ENCODE results near the gene RFX5. TPM values are rescaled to one million over a fixed set of nuclear protein-coding genes. Genes with fewer than 3 reads are reported as not detected.

The RFX5 gene
- total RNA-seq, 2 experiments from 2014 or later: 55.6 to 55.7 TPM

GRCh38 chr1:151334822-151335221 lies 12.2 kb downstream of the RFX5 start:
- TF ChIP-seq CTCF (IDR thresholded peaks at IDR 0.05): no peak
- no peak for ATAC-seq

GRCh38 chr1:151327903-151328674 lies 19.0 kb downstream of the RFX5 start:
- no peak for TF ChIP-seq CTCF (IDR thresholded peaks at IDR 0.05)
- POLR2A ChIA-PET: interaction anchor here (0.6 to 11.7 kb wide), 12 partner anchors 8 to 880 kb away, joined by 3 to 120 read pairs (median 5); partner anchors contain the start of genes PSMB4 and ZNF687
- peak; percentile 28 for DNase-seq
- no peaks in the 10 kb centered on the region for H3K27me3 Mint-ChIP-seq
- peak overlapping the region; percentile 96 for H3K27ac Mint-ChIP-seq
- peak overlapping the region; percentile 84 for H3K4me3 Mint-ChIP-seq
- peak; percentile 5 for ATAC-seq
- H3K4me1 Mint-ChIP-seq (ENCODE audit: low read depth): peaks cover 26% of the 10 kb centered on the region
- H3K9me3 Mint-ChIP-seq: no peaks in the 10 kb centered on the region
- intact Hi-C loops (cut with micrococcal nuclease): no loop called here
- H3K36me3 Mint-ChIP-seq (ENCODE audit: low read depth): peaks cover 21% of the 10 kb centered on the region
- CTCF ChIA-PET: interaction anchor here (0.7 to 9.1 kb wide), 8 partner anchors 12 to 171 kb away, joined by 3 to 115 read pairs (median 4); partner anchors contain the start of gene VPS72

More at GRCh38 chr1:151334822-151335221, 12.2 kb downstream of the RFX5 start:
- Mint-ChIP-seq H3K9me3 (no peaks in the 10 kb centered on the region), H3K27ac (no peak overlapping the region), H3K4me1 (ENCODE audit: low read depth) (peaks cover 2% of the 10 kb centered on the region), H3K4me3 (no peak overlapping the region), H3K27me3 (no peaks in the 10 kb centered on the region), H3K36me3 (ENCODE audit: low read depth) (no peaks in the 10 kb centered on the region)
- intact Hi-C loops (cut with micrococcal nuclease): no loop called here
- CTCF ChIA-PET: interaction anchor here (1.2 kb wide), 1 partner anchor 34 kb away, joined by 3 read pairs; no protein-coding TSS in a partner anchor
- POLR2A ChIA-PET: no interaction called here
- no peak for DNase-seq

- H3K27me3 Mint-ChIP-seq: no peaks in the 10 kb centered on the region
- peaks cover 21% of the 10 kb centered on the region for H3K36me3 Mint-ChIP-seq (ENCODE audit: low read depth)
- ChIA-PET CTCF (interaction anchor here (0.7 to 9.1 kb wide), 10 partner anchors 11 to 170 kb away, joined by 3 to 115 read pairs (median 4); partner anchors contain the start of gene VPS72), POLR2A (interaction anchor here (0.5 to 11.7 kb wide), 15 partner anchors 9 to 549 kb away, joined by 3 to 120 read pairs (median 5); partner anchors contain the start of genes PSMB4, RFX5 and ZNF687)
- H3K9me3 Mint-ChIP-seq: no peaks in the 10 kb centered on the region
- intact Hi-C loops (cut with micrococcal nuclease): no loop called here
- peaks cover 29% of the 10 kb centered on the region for H3K4me1 Mint-ChIP-seq (ENCODE audit: low read depth)
- ATAC-seq (peak; percentile 94), DNase-seq (peak; percentile 97)
- peak within 1 kb of the TSS; percentile 96 for H3K27ac Mint-ChIP-seq
- TF ChIP-seq CTCF (IDR thresholded peaks at IDR 0.05): no peak
- peak within 1 kb of the TSS; percentile 84 for H3K4me3 Mint-ChIP-seq
Observed at GRCh38 chr1:151327223-151327902, 19.7 kb downstream of the RFX5 start, which contains the start of gene PI4KB. Gene PI4KB, minus strand, starts transcription at chr1:151327416. Its CDS starts 10,935 bp downstream, at chr1:151316481.

- no peak for TF ChIP-seq CTCF (IDR thresholded peaks at IDR 0.05)
- ATAC-seq (peak; percentile 64), DNase-seq (peak; percentile 78)
- Mint-ChIP-seq H3K27ac (peak overlapping the region; percentile 96), H3K4me3 (peak overlapping the region; percentile 84), H3K4me1 (ENCODE audit: low read depth) (peaks cover 34% of the 10 kb centered on the region), H3K36me3 (ENCODE audit: low read depth) (peaks cover 21% of the 10 kb centered on the region), H3K27me3 (no peaks in the 10 kb centered on the region), H3K9me3 (no peaks in the 10 kb centered on the region)
- CTCF ChIA-PET: interaction anchor here (0.9 to 9.1 kb wide), 9 partner anchors 10 to 170 kb away, joined by 3 to 115 read pairs (median 4); partner anchors contain the start of gene VPS72
- intact Hi-C loops (cut with micrococcal nuclease): no loop called here
- POLR2A ChIA-PET: interaction anchor here (0.5 to 11.7 kb wide), 9 partner anchors 11 to 167 kb away, joined by 3 to 120 read pairs (median 5); partner anchors contain the start of genes PSMB4, RFX5 and ZNF687
Observed at GRCh38 chr1:151326619-151327222, 20.3 kb downstream of the RFX5 start.
